Fibroblast of lung (primary cell): ENCODE results near the gene UBB. TPM values are rescaled to one million over a fixed set of nuclear protein-coding genes. Genes with fewer than 3 reads are reported as not detected.
A peak's percentile ranks its signal among the peaks of the same experiment; 100 is the strongest.

ENCODE experiments used
- DNase-seq, 2 donors: peaks; one replicate each; pipeline versions ENCODE4 v3.0.0 to v3.0.0-alpha.2; 2010; ENCODE audit warnings: low read depth in 2 of 2
- H2AFZ ChIP-seq: 2 replicates; pipeline ENCODE4 v1.5.1; 2012; ENCODE audit warnings: low read length, control low read depth, inconsistent platforms
- H3K27ac ChIP-seq: 2 replicates; pipeline ENCODE4 v1.5.1; 2011; ENCODE audit warnings: low read length, control low read depth; ENCODE audit not compliant: insufficient read depth
- H3K27me3 ChIP-seq: 2 replicates; pipeline ENCODE4 v1.5.1; 2011; ENCODE audit warnings: mild to moderate bottlenecking, low read length; ENCODE audit not compliant: control insufficient read depth, insufficient read depth
- H3K36me3 ChIP-seq: 2 replicates; pipeline ENCODE4 v1.5.1; 2011; ENCODE audit warnings: low read length; ENCODE audit not compliant: control insufficient read depth, insufficient read depth
- H3K4me1 ChIP-seq: 2 replicates; pipeline ENCODE4 v1.5.1; 2011; ENCODE audit warnings: low read length; ENCODE audit not compliant: control insufficient read depth, insufficient read depth; ENCODE audit errors: extremely low read depth
- H3K4me2 ChIP-seq: 2 replicates; pipeline ENCODE4 v1.5.1; 2011; ENCODE audit warnings: low read length, control low read depth; ENCODE audit not compliant: insufficient read depth; ENCODE audit errors: extremely low read depth
- H3K4me3 ChIP-seq, 4 experiments: fragments of 200-600 bp in 1 of 4; sonication (generic) in 1 of 4; replicated peaks in 1 of 4; 2 replicates each; pipeline ENCODE4 v1.5.1; 2011 to 2016; ENCODE audit warnings: low read length in 4 of 4, low read depth in 3 of 4, mild to moderate bottlenecking in 3 of 4, control low read depth in 2 of 4, inconsistent platforms in 1 of 4, mixed read lengths in 1 of 4; ENCODE audit not compliant: insufficient read depth in 1 of 4; ENCODE audit errors: control extremely low read depth in 1 of 4
- H3K79me2 ChIP-seq: 2 replicates; pipeline ENCODE4 v1.5.1; 2012; ENCODE audit warnings: mild to moderate bottlenecking, low read length, inconsistent platforms; ENCODE audit not compliant: control insufficient read depth, insufficient read depth
- H3K9ac ChIP-seq: 2 replicates; pipeline ENCODE4 v1.5.1; 2011; ENCODE audit warnings: mild to moderate bottlenecking, low read length, control low read depth; ENCODE audit not compliant: insufficient read depth
- H3K9me3 ChIP-seq: 2 replicates; pipeline ENCODE4 v1.5.1; 2012; ENCODE audit warnings: low read depth, low read length; ENCODE audit not compliant: control insufficient read depth, insufficient read depth
- H4K20me1 ChIP-seq: 2 replicates; pipeline ENCODE4 v1.5.1; 2011; ENCODE audit warnings: low read length; ENCODE audit not compliant: control insufficient read depth, insufficient read depth; ENCODE audit errors: extremely low read depth
- CTCF ChIP-seq, 2 donors: IDR thresholded peaks in 1 of 2; conservative IDR thresholded peaks in 1 of 2; 1 replicate in 1 of 2; 2 replicates in 1 of 2; pipeline ENCODE4 v1.5.1; 2011 to 2012; ENCODE audit warnings: low read length in 2 of 2, control low read depth in 1 of 2, inconsistent platforms in 1 of 2, low read depth in 1 of 2, mild to moderate bottlenecking in 1 of 2
- EZH2 ChIP-seq: IDR thresholded peaks from 2 replicates; pipeline ENCODE4 v1.5.1; 2012; ENCODE audit warnings: low read length, control low read depth, mild to moderate bottlenecking; ENCODE audit errors: missing control alignments
- polyA plus RNA-seq, 2 donors: library from polyadenylated mRNA; depleted of rRNA in 1 of 2; stranded (reverse) in 1 of 2; unstranded in 1 of 2; fragments of >200 nt; gene quantifications; 2 replicates each; pipeline ENCODE4 v1.2.1, GENCODE V29; 2011 to 2012; ENCODE audit warnings: missing spikeins in 1 of 2
- total RNA-seq: library from RNA; depleted of rRNA; stranded (reverse); fragments of >200 nt; gene quantifications from 2 replicates; pipeline ENCODE4 v1.2.1, GENCODE V29; 2014

UBB gene
- total and polyA plus RNA-seq, 2 donors (not counting 1 experiment from before 2014, with no cell fraction given), result 1,190 to 3,188 TPM

DNA sequence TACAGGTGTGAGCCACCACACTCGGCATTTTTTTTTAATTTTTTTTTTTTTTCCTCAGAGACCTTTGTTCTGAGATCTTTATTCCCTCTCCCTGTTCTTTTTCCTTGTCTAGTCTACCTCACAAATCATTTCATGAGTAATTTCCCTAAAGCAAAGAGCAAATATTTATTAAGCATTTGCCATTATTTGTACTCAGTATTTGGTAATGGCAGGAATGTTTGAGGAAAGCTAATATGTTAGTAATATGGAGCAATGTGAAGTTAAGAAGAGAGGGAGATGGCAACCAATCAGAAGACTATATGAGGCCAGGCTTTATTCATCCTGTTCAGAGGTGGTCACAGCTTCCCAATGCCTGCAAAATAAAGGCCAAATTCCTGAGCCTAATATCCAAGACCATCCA, 40.9 kb upstream of the UBB start:
- Histone ChIP-seq H3K4me2 (no peak overlapping the region), H3K79me2 (no peaks in the 10 kb centered on the region), H3K4me1 (no peaks in the 10 kb centered on the region), H3K27me3 (no peaks in the 10 kb centered on the region), H2AFZ (no peak overlapping the region), H3K9me3 (no peaks in the 10 kb centered on the region), H3K36me3 (peaks cover 1% of the 10 kb centered on the region), H3K4me3 (no peak overlapping the region), H3K27ac (no peak overlapping the region), H3K9ac (no peak overlapping the region), H4K20me1 (no peaks in the 10 kb centered on the region)
- DNase-seq, result no peak
- no peak for TF ChIP-seq EZH2
- no peak for TF ChIP-seq CTCF (conservative IDR thresholded peaks at IDR 0.05 in 1 of 2, IDR thresholded peaks at IDR 0.05 in 1 of 2; ENCODE audit: low read depth in 1 of 2, low read length in 2 of 2)

DNA sequence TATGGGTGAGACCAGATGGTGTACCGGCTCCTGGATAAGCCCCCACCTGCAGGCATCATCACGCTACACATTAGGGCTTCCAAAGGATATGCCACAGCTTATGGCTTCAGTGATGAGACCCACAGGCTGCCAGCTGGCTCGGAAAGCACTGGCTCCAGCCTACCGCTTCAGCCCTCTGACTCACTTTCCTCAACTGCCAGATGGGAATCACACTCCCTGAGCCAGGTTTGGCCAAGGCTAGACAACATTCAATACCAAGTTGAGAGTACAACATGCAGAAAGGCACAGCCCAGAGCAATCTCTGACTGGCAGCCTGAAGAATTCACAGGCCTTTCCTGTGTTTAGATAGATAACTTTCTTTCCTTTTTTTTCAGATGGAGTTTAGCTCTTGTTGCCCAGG, 37.9 kb upstream of the UBB start:
- no peaks in the 10 kb centered on the region for H4K20me1 ChIP-seq
- no peaks in the 10 kb centered on the region for H3K9me3 ChIP-seq
- DNase-seq, result peak; percentile 12 to 75
- no peaks in the 10 kb centered on the region for H3K4me1 ChIP-seq
- no peaks in the 10 kb centered on the region for H3K79me2 ChIP-seq
- TF ChIP-seq CTCF (conservative IDR thresholded peaks at IDR 0.05 in 1 of 2, IDR thresholded peaks at IDR 0.05 in 1 of 2; ENCODE audit: low read depth in 1 of 2, low read length in 2 of 2) (no peak), EZH2 (no peak)
- no peak overlapping the region for H2AFZ ChIP-seq
- no peaks in the 10 kb centered on the region for H3K27me3 ChIP-seq
- H3K27ac ChIP-seq, result no peak overlapping the region
- H3K4me2 ChIP-seq, result no peak overlapping the region
- H3K9ac ChIP-seq, result no peak overlapping the region
- no peak overlapping the region for H3K4me3 ChIP-seq
- peaks cover 1% of the 10 kb centered on the region for H3K36me3 ChIP-seq

DNA sequence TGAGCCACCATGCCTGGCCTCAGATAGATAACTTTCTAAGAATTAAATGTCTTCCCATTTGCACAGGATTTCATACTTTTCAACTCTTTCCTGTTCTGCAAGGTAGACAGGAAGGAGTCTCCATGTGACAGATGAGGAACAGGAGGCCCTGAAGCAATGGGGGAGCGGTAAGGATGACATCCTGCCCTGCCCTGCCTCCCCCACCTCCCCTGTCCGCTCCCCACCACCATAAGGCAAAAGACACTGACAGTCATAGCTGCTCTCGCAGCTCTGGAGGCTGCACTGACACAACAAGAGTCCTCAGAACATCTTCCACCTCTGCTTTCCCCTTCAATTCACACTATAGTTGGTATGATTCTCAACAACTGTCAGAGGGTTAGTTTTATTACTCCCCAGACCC, 37.3 kb upstream of the UBB start:
- no peak overlapping the region for H3K9ac ChIP-seq
- no peak for DNase-seq
- no peaks in the 10 kb centered on the region for H3K27me3 ChIP-seq
- H3K27ac ChIP-seq, result no peak overlapping the region
- H3K36me3 ChIP-seq, result peaks cover 2% of the 10 kb centered on the region
- no peak overlapping the region for H2AFZ ChIP-seq
- no peak overlapping the region for H3K4me3 ChIP-seq
- H3K9me3 ChIP-seq, result no peaks in the 10 kb centered on the region
- H3K79me2 ChIP-seq, result no peaks in the 10 kb centered on the region
- TF ChIP-seq EZH2 (no peak), CTCF (conservative IDR thresholded peaks at IDR 0.05 in 1 of 2, IDR thresholded peaks at IDR 0.05 in 1 of 2; ENCODE audit: low read depth in 1 of 2, low read length in 2 of 2) (no peak)
- no peaks in the 10 kb centered on the region for H4K20me1 ChIP-seq
- no peaks in the 10 kb centered on the region for H3K4me1 ChIP-seq
- H3K4me2 ChIP-seq, result no peak overlapping the region
